Fibroblast of mammary gland (primary cell): ENCODE data around the gene TSPAN9.

Experiments
- DNase-seq: peaks from one replicate; pipeline ENCODE4 v3.0.0-alpha.2; 2010; ENCODE audit warnings: low read depth
- H3K4me3 ChIP-seq: 2 replicates; pipeline ENCODE4 v1.5.1; 2011; ENCODE audit warnings: low read depth, mild to moderate bottlenecking, low read length, moderate library complexity; ENCODE audit not compliant: control insufficient read depth
- TF ChIP-seq, protein P1 (sequence below): conservative IDR thresholded peaks from 2 replicates; pipeline ENCODE4 v1.5.1; 2011; ENCODE audit warnings: low read depth, low read length, inconsistent platforms; ENCODE audit not compliant: control insufficient read depth, insufficient read depth

The TSPAN9 gene

GRCh38 chr12:3295225-3295624 is 218.0 kb downstream of the TSPAN9 start:
- TF ChIP-seq, protein P1, sequence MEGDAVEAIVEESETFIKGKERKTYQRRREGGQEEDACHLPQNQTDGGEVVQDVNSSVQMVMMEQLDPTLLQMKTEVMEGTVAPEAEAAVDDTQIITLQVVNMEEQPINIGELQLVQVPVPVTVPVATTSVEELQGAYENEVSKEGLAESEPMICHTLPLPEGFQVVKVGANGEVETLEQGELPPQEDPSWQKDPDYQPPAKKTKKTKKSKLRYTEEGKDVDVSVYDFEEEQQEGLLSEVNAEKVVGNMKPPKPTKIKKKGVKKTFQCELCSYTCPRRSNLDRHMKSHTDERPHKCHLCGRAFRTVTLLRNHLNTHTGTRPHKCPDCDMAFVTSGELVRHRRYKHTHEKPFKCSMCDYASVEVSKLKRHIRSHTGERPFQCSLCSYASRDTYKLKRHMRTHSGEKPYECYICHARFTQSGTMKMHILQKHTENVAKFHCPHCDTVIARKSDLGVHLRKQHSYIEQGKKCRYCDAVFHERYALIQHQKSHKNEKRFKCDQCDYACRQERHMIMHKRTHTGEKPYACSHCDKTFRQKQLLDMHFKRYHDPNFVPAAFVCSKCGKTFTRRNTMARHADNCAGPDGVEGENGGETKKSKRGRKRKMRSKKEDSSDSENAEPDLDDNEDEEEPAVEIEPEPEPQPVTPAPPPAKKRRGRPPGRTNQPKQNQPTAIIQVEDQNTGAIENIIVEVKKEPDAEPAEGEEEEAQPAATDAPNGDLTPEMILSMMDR = no peak
- H3K4me3 ChIP-seq = no peak overlapping the region
- DNase-seq = no peak

DNA sequence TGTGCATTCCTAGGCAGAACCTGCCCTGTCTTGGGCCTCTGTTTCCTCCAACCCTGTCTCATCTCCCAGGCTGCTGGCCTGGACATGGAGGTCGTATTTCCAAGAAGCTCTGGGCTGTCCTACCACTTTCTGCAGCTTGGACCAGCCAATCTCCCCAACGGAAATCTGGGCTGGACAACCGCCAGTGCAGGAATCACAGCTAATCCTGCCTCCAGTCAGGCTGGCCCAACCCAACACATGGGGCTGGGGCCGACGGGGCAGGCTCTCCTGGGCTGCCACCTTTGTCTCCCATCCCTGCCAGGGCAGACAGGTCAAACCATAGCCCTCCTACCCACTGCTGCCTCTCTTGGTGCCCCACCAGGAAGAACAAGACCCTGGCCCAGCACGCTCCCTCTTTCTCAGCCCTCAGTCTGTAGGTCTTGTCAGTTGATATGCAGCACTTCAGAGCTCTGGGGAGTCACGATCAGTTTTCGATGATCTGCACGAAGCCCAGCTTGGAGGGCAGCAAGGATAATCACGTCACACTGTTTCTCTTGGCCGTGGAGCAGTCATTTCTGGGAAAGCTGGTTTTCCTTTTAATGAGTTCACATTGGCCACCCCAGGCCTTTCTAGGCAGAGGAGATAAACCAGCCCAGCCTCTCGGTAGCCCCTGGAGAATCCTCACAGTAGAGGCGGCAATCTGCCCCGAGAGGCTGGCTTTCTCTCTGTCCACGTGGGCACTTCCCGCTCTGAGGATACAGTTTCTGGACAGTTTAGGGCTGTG is 218.6 kb downstream of the TSPAN9 start:
- H3K4me3 ChIP-seq = no peak overlapping the region
- TF ChIP-seq, protein P1 = no peak
- DNase-seq = peak; percentile 32

DNA sequence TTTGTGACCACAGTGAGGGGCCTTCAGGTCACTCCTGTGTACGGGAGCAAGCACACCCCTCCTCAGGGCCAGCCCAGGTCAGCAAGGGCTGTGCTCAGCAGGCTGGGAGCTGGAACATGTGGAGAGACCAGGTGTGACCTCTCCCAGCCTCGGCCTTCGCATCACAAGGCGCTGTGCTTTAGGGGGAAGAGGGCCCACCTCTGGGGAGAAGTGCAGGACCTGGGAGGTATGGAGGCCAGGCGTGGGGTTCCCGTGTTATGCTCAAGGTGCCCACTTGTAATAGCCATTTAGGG is 219.2 kb downstream of the TSPAN9 start:
- TF ChIP-seq, protein P1 = no peak
- no peak for DNase-seq
- H3K4me3 ChIP-seq = no peak overlapping the region

DNA sequence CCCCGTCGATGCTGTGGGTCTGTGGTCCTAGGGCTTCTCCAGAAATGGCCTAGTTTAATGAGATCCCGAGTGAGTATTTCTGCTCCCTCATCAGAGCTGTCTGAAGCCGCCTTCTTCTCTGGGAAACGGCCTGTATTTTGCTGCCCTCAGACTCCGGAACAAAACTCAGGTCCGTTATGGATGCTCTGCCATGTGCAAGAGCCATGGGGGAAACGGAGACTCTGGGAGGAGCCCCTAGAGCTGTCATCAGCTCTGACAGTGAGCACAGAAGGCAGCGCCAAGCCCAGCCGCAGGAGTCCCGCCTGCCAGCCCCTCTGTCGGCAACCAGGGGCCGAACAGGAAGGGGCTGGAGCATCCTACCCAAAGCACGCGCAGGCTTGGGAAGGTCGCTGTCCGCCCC is 221.4 kb downstream of the TSPAN9 start:
- no peak overlapping the region for H3K4me3 ChIP-seq
- no peak for DNase-seq
- TF ChIP-seq, protein P1 = no peak

DNA sequence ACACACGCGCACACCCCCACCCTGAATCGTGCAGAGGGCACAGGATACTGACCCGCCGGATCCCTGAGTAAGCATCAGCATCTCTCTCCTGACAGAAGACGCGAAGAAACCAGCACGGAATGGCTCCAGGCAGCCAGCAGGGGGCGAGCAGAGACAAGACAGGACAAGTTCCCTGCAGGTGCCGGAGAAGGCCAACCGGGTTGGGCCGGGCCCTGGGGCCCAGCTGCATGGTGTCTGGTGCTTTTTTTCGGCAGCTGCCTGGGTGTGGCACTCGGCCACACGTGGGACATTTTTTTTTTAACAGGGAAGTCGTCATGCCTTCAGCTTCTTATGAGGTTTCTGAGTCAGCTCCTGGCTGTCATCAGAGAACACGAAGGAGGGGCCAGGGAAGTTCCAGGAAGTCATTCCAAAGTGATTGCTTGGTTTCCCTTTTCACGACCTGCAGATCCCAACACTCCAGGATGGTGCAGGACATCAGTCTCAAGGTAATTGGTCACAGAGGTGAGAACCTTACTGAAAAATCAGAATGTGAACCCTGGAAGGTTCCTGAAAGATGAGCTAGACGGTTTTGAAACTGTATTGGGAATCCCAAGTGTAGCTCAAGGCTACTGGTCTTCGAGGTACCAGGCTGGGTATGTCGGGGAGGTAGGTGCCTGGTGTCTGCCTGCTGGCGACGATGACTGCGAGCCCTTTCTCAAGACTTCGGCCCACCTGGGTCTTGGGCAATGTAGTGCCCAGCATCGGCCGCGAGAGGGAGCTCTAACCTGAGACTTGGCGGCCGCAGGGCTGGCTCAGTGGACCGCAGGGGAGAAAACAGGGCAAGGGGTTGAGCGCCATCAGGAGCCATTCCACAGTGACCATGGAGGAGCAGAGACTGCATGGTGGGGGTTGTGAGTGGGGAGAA is 223.0 kb downstream of the TSPAN9 start:
- peak overlapping the region; percentile 30 for H3K4me3 ChIP-seq
- DNase-seq = peak; percentile 98
- TF ChIP-seq, protein P1 = peak; percentile 94

DNA sequence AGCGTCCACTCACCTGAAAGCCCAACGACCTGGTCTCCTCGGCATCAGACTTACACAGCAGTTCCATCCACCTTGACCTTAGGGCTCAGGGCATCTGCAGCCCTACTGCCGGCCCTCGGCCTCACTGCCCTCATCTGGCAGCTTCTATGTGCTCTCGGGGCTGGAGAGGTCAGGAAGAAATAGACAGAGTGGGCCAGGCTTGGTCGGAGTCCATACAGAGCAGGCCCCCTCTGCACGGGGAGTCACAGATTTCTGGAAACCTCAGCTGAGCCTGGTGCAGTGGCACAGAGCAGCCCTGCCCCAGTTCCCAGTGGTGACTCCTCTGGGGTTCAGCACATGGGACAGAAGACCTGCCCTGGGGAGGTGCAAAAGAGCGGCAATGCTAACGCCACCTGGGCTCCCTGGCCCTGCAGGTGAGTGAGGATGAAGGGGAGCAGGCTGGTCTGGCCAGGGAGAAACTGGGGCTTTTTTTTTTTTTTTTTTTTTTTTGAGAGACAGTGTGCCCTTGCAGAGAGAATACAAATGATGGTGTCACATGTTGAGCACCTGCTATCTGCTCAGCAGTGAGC is 223.7 kb downstream of the TSPAN9 start:
- TF ChIP-seq, protein P1 = no peak
- DNase-seq = no peak

More for the DNA sequence above, 223.7 kb downstream of the TSPAN9 start:
- no peak overlapping the region for H3K4me3 ChIP-seq
